CD4-positive, alpha-beta memory T cell (primary cell): Measurements from ENCODE around the gene FGD4. TPM values are rescaled to one million over a fixed set of nuclear protein-coding genes. Genes with fewer than 3 reads are reported as not detected.

Source experiments
- CTCF ChIA-PET: fragments of 350-600 bp; sonication (Branson Sonifier 250); formaldehyde crosslinking; loops from one replicate; lab custom pipeline; 2021; ENCODE audit warnings: inconsistent platforms; ENCODE audit not compliant: partially characterized antibody; lab: Charles Lee
- POLR2A ChIA-PET: fragments of 350-600 bp; sonication (Branson Sonifier 250); formaldehyde crosslinking; loops from one replicate; lab custom pipeline; 2021; ENCODE audit not compliant: partially characterized antibody; lab: Charles Lee
- DNase-seq, 5 donors: peaks; one replicate each; pipeline versions ENCODE4 v3.0.0 to v3.0.0-alpha.2; 2020 to 2022; ENCODE audit warnings: mixed read lengths in 1 of 5
- H3K27ac ChIP-seq: one replicate; pipeline ENCODE4 v1.7.0; 2013; ENCODE audit warnings: low read depth, low read length
- H3K27me3 ChIP-seq: 2 replicates; pipeline ENCODE4 v1.7.0; 2013; ENCODE audit warnings: mild to moderate bottlenecking, low read length, moderate library complexity; ENCODE audit not compliant: insufficient read depth
- H3K36me3 ChIP-seq: 2 replicates; pipeline ENCODE4 v1.7.0; 2013; ENCODE audit warnings: mild to moderate bottlenecking, low read length, moderate library complexity; ENCODE audit not compliant: insufficient read depth
- H3K4me1 ChIP-seq: 2 replicates; pipeline ENCODE4 v1.7.0; 2013; ENCODE audit warnings: mild to moderate bottlenecking, low read length, moderate library complexity; ENCODE audit not compliant: insufficient read depth
- H3K4me3 ChIP-seq, 2 donors: one replicate each; pipeline ENCODE4 v1.7.0; 2013; ENCODE audit warnings: low read length in 2 of 2, mild to moderate bottlenecking in 1 of 2
- H3K9me3 ChIP-seq, 2 donors: one replicate each; pipeline ENCODE4 v1.7.0; 2013; ENCODE audit warnings: low read length in 2 of 2, control low read depth in 1 of 2; ENCODE audit not compliant: control insufficient read depth in 1 of 2
- H3K27ac Mint-ChIP-seq, 7 donors: one replicate each; pipeline ENCODE4 v1.8.0; 2020 to 2021; ENCODE audit warnings: mixed read lengths in 7 of 7, mild to moderate bottlenecking in 6 of 7, inconsistent platforms in 3 of 7, moderate library complexity in 3 of 7
- H3K27me3 Mint-ChIP-seq, 2 donors: one replicate each; pipeline ENCODE4 v1.8.0; 2020 to 2021; ENCODE audit warnings: mixed read lengths in 2 of 2
- H3K36me3 Mint-ChIP-seq, 2 donors: one replicate each; pipeline ENCODE4 v1.8.0; 2020 to 2021; ENCODE audit warnings: mixed read lengths in 2 of 2, inconsistent platforms in 1 of 2, mild to moderate bottlenecking in 1 of 2
- H3K4me1 Mint-ChIP-seq, 4 donors: one replicate each; pipeline ENCODE4 v1.8.0; 2020 to 2021; ENCODE audit warnings: mixed read lengths in 4 of 4, mild to moderate bottlenecking in 1 of 4
- H3K4me3 Mint-ChIP-seq, 8 donors: one replicate each; pipeline ENCODE4 v1.8.0; 2020 to 2021; ENCODE audit warnings: mixed read lengths in 8 of 8, mild to moderate bottlenecking in 7 of 8, moderate library complexity in 6 of 8, inconsistent platforms in 3 of 8
- H3K9me3 Mint-ChIP-seq, 8 donors: one replicate each; pipeline ENCODE4 v1.8.0; 2020 to 2021; ENCODE audit warnings: mixed read lengths in 8 of 8, mild to moderate bottlenecking in 5 of 8, inconsistent platforms in 3 of 8, moderate library complexity in 1 of 8
- intact Hi-C: fragments of 100-400 bp; cut with micrococcal nuclease; formaldehyde crosslinking; loops from one replicate; pipeline ENCODE4 v1.15.1; 2023
- polyA plus RNA-seq, 2 donors: library from polyadenylated mRNA; unstranded; fragments of 300-500 nt; fragmentation: Illumina TruSeq; gene quantifications; one replicate each; pipeline ENCODE4 v1.2.3, GENCODE V29; 2021
- total RNA-seq, 2 experiments: library from RNA; stranded (reverse); gene quantifications; one replicate each; pipeline ENCODE4 v1.2.3, GENCODE V29; 2021

Gene FGD4
- total and polyA plus RNA-seq, 4 experiments from 2014 or later, result 0.23 to 0.47 (median 0.34) TPM; not detected in 1

- Mint-ChIP-seq H3K4me1 (no peaks in the 10 kb centered on the region), H3K9me3 (no peaks in the 10 kb centered on the region), H3K27me3 (no peaks in the 10 kb centered on the region), H3K4me3 (no peak overlapping the region), H3K36me3 (no peaks in the 10 kb centered on the region), H3K27ac (no peak overlapping the region)
- Histone ChIP-seq H3K27me3 (no peaks in the 10 kb centered on the region), H3K4me1 (no peaks in the 10 kb centered on the region), H3K9me3 (no peaks in the 10 kb centered on the region), H3K36me3 (no peaks in the 10 kb centered on the region), H3K4me3 (no peak overlapping the region), H3K27ac (no peak overlapping the region)
- ChIA-PET POLR2A (no interaction called here), CTCF (no interaction called here)
- DNase-seq, result no peak
- intact Hi-C loops, result no loop called here
Observed at GRCh38 chr12:32367381-32367780, 32.0 kb upstream of the FGD4 start.

- intact Hi-C loops, result no loop called here
- Histone ChIP-seq H3K27me3 (no peaks in the 10 kb centered on the region), H3K36me3 (no peaks in the 10 kb centered on the region), H3K27ac (no peak overlapping the region), H3K4me3 (no peak overlapping the region), H3K4me1 (no peaks in the 10 kb centered on the region), H3K9me3 (no peaks in the 10 kb centered on the region)
- H3K9me3 Mint-ChIP-seq, result no peaks in the 10 kb centered on the region
- no peak overlapping the region for H3K27ac Mint-ChIP-seq
- no peaks in the 10 kb centered on the region for H3K27me3 Mint-ChIP-seq
- DNase-seq, result no peak
- no peaks in the 10 kb centered on the region for H3K4me1 Mint-ChIP-seq
- CTCF ChIA-PET, result interaction anchor here (0.8 kb wide), 1 partner anchor 687 kb away, joined by 3 read pairs; no protein-coding TSS in a partner anchor
- H3K4me3 Mint-ChIP-seq, result no peak overlapping the region
- H3K36me3 Mint-ChIP-seq, result no peaks in the 10 kb centered on the region
- POLR2A ChIA-PET, result no interaction called here
Observed at GRCh38 chr12:32369202-32369601, 30.2 kb upstream of the FGD4 start.

- no peaks in the 10 kb centered on the region for H3K9me3 ChIP-seq
- H3K27me3 ChIP-seq, result no peaks in the 10 kb centered on the region
- H3K27ac ChIP-seq, result no peak overlapping the region
- no peak for DNase-seq
- intact Hi-C loops, result no loop called here
- CTCF ChIA-PET, result interaction anchor here (0.5 kb wide), 1 partner anchor 26 kb away, joined by 4 read pairs; no protein-coding TSS in a partner anchor
- no peak overlapping the region for H3K4me3 Mint-ChIP-seq
- H3K27me3 Mint-ChIP-seq, result peaks cover 0 to 4% of the 10 kb centered on the region in 2 donors
- no peak overlapping the region for H3K27ac Mint-ChIP-seq
- no peaks in the 10 kb centered on the region for H3K36me3 Mint-ChIP-seq
- H3K36me3 ChIP-seq, result no peaks in the 10 kb centered on the region
- no peaks in the 10 kb centered on the region for H3K9me3 Mint-ChIP-seq
- H3K4me3 ChIP-seq, result no peak overlapping the region
- POLR2A ChIA-PET, result no interaction called here
- no peaks in the 10 kb centered on the region for H3K4me1 ChIP-seq
- H3K4me1 Mint-ChIP-seq, result no peaks in the 10 kb centered on the region
Observed at GRCh38 chr12:32377344-32378055, 21.9 kb upstream of the FGD4 start.

GRCh38 chr12:32379213-32379612 is 20.1 kb upstream of the FGD4 start:
- no peaks in the 10 kb centered on the region for H3K9me3 Mint-ChIP-seq
- Histone ChIP-seq H3K36me3 (no peaks in the 10 kb centered on the region), H3K4me1 (no peaks in the 10 kb centered on the region), H3K27ac (no peak overlapping the region), H3K27me3 (no peaks in the 10 kb centered on the region), H3K9me3 (no peaks in the 10 kb centered on the region), H3K4me3 (no peak overlapping the region)
- ChIA-PET POLR2A (no interaction called here), CTCF (no interaction called here)
- no peaks in the 10 kb centered on the region for H3K36me3 Mint-ChIP-seq
- H3K4me1 Mint-ChIP-seq, result no peaks in the 10 kb centered on the region
- H3K27me3 Mint-ChIP-seq, result peaks cover 0 to 4% of the 10 kb centered on the region in 2 donors
- intact Hi-C loops, result no loop called here
- DNase-seq, result no peak
- H3K4me3 Mint-ChIP-seq, result no peak overlapping the region
- H3K27ac Mint-ChIP-seq, result no peak overlapping the region

GRCh38 chr12:32379667-32380066 is 19.7 kb upstream of the FGD4 start:
- no peak for DNase-seq
- CTCF ChIA-PET, result no interaction called here
- no peaks in the 10 kb centered on the region for H3K4me1 Mint-ChIP-seq
- H3K36me3 ChIP-seq, result no peaks in the 10 kb centered on the region
- no peaks in the 10 kb centered on the region for H3K4me1 ChIP-seq
- H3K4me3 Mint-ChIP-seq, result no peak overlapping the region
- no peaks in the 10 kb centered on the region for H3K9me3 ChIP-seq
- no peaks in the 10 kb centered on the region for H3K9me3 Mint-ChIP-seq
- H3K4me3 ChIP-seq, result no peak overlapping the region
- H3K27ac Mint-ChIP-seq, result no peak overlapping the region
- peaks cover 0 to 4% of the 10 kb centered on the region in 2 donors for H3K27me3 Mint-ChIP-seq
- intact Hi-C loops, result no loop called here
- no peaks in the 10 kb centered on the region for H3K36me3 Mint-ChIP-seq
- H3K27ac ChIP-seq, result no peak overlapping the region
- no peaks in the 10 kb centered on the region for H3K27me3 ChIP-seq
- POLR2A ChIA-PET, result no interaction called here

- no peaks in the 10 kb centered on the region for H3K9me3 ChIP-seq
- POLR2A ChIA-PET, result no interaction called here
- DNase-seq, result no peak
- H3K27ac Mint-ChIP-seq, result no peak overlapping the region
- H3K4me1 ChIP-seq, result no peaks in the 10 kb centered on the region
- intact Hi-C loops, result no loop called here
- peaks cover 2 to 4% of the 10 kb centered on the region in 2 donors for H3K27me3 Mint-ChIP-seq
- H3K4me1 Mint-ChIP-seq, result no peaks in the 10 kb centered on the region
- no peak overlapping the region for H3K4me3 ChIP-seq
- no peaks in the 10 kb centered on the region for H3K36me3 ChIP-seq
- H3K9me3 Mint-ChIP-seq, result no peaks in the 10 kb centered on the region
- no peak overlapping the region for H3K4me3 Mint-ChIP-seq
- CTCF ChIA-PET, result no interaction called here
- H3K27ac ChIP-seq, result no peak overlapping the region
- H3K27me3 ChIP-seq, result no peaks in the 10 kb centered on the region
- H3K36me3 Mint-ChIP-seq, result no peaks in the 10 kb centered on the region
Observed at GRCh38 chr12:32382226-32382625, 17.1 kb upstream of the FGD4 start.

- H3K9me3 Mint-ChIP-seq, result no peaks in the 10 kb centered on the region
- peak overlapping the region; percentile 26 to 73 (median 42) for H3K4me3 Mint-ChIP-seq
- Histone ChIP-seq H3K9me3 (no peaks in the 10 kb centered on the region), H3K4me3 (no peak overlapping the region), H3K27ac (no peak overlapping the region), H3K27me3 (no peaks in the 10 kb centered on the region), H3K4me1 (no peaks in the 10 kb centered on the region), H3K36me3 (no peaks in the 10 kb centered on the region)
- no peaks in the 10 kb centered on the region for H3K36me3 Mint-ChIP-seq
- ChIA-PET CTCF (no interaction called here), POLR2A (no interaction called here)
- H3K27ac Mint-ChIP-seq, result no peak overlapping the region
- H3K27me3 Mint-ChIP-seq, result peaks cover 5 to 7% of the 10 kb centered on the region in 2 donors
- DNase-seq, result no peak
- intact Hi-C loops, result no loop called here
- peaks cover 0 to 2% (median under 1%) of the 10 kb centered on the region in 4 donors for H3K4me1 Mint-ChIP-seq
Observed at GRCh38 chr12:32390572-32391219, 8.7 kb upstream of the FGD4 start.
